Measurements from ENCODE around the gene UQCC5. TPM values are rescaled to one million over a fixed set of nuclear protein-coding genes. Genes with fewer than 3 reads are reported as not detected.

The UQCC5 gene
- total and polyA plus RNA-seq, 2 donors (not counting 3 experiments of a cell fraction or from before 2014, with no cell fraction given), result 9.9 to 22.6 TPM

GRCh38 chr3:52532517-52532837 is 3.9 kb upstream of the UQCC5 start:
- Histone ChIP-seq H3K4me3 (replicated peaks in 1 of 3; ENCODE audit: insufficient read depth in 1 of 3, low read depth in 1 of 3, low read length in 3 of 3) (peak overlapping the region; percentile 34 to 90 (median 71)), H3K9ac (replicated peaks; ENCODE audit: extremely low read depth, insufficient read depth, low read length) (peak overlapping the region; percentile 95), H4K20me1 (replicated peaks; ENCODE audit: control insufficient read depth, extremely low read depth, insufficient read depth, low read length) (no peaks in the 10 kb centered on the region), H3K36me3 (ENCODE audit: control insufficient read depth in 2 of 2, extremely low read depth in 1 of 2, insufficient read depth in 2 of 2, low read length in 2 of 2) (peaks cover 0 to 17% of the 10 kb centered on the region in 2 experiments), H2AFZ (ENCODE audit: low read depth, low read length) (no peak overlapping the region), H3K27me3 (ENCODE audit: control insufficient read depth in 2 of 2, insufficient read depth in 2 of 2, low read length in 2 of 2) (no peaks in the 10 kb centered on the region), H3K9me1 (replicated peaks; ENCODE audit: control insufficient read depth, extremely low read depth, insufficient read depth, low read length) (no peaks in the 10 kb centered on the region), H3K79me2 (ENCODE audit: control insufficient read depth, insufficient read depth, low read length) (peaks cover 48% of the 10 kb centered on the region), H3K4me2 (ENCODE audit: insufficient read depth, low read length) (peak overlapping the region; percentile 79), H3K27ac (ENCODE audit: insufficient read depth, low read depth, low read length) (peak overlapping the region; percentile 92), H3K4me1 (ENCODE audit: control insufficient read depth, extremely low read depth, insufficient read depth, low read length) (peaks cover 46% of the 10 kb centered on the region), H3K9me3 (replicated peaks; ENCODE audit: control insufficient read depth, insufficient read depth, low read length) (no peaks in the 10 kb centered on the region)
- DNase-seq (ENCODE audit: low read depth, low spot score), result peak; percentile 81
- dilution Hi-C loops (cut with MboI; ENCODE audit: extremely low pct_ligation_motif_present, low sequenced_read_pairs) (no loop called here), intact Hi-C loops (cut with micrococcal nuclease) (loop anchor here (1.0 kb wide), 2 partner anchors 37 to 60 kb away; partner anchors contain the start of gene STAB1)
- ChIA-PET CTCF (interaction anchor here (0.7 to 1.2 kb wide), 3 partner anchors 35 to 59 kb away, joined by 3 to 5 read pairs (median 3); partner anchors contain the start of gene STAB1), POLR2A (interaction anchor here (0.6 to 1.1 kb wide), 2 partner anchors 42 kb away, joined by 3 read pairs; no protein-coding TSS in a partner anchor)
- BruUV-seq (replicated peaks), result no TSS peak
- FAIRE-seq, result peak; percentile 96
- TF ChIP-seq FOS (IDR thresholded peaks at IDR 0.05; ENCODE audit: borderline replicate concordance, insufficient read depth, low read length) (peak; percentile 70), GATA2 (IDR thresholded peaks at IDR 0.05; ENCODE audit: insufficient read depth, insufficient read length, low read depth, low read length) (peak; percentile 44), MYC (IDR thresholded peaks at IDR 0.05; ENCODE audit: low read depth, low read length) (no peak), POLR2A (IDR thresholded peaks at IDR 0.05; ENCODE audit: low read depth, low read length) (peak; percentile 51), JUN (IDR thresholded peaks at IDR 0.05; ENCODE audit: borderline replicate concordance, insufficient read depth, insufficient read length, low read depth) (no peak), POLR2AphosphoS5 (IDR thresholded peaks at IDR 0.05; ENCODE audit: insufficient read depth, low read depth, low read length) (peak; percentile 86), EZH2 (IDR thresholded peaks at IDR 0.05; ENCODE audit: borderline replicate concordance, low read depth, low read length, severe bottlenecking) (no peak)
- TF ChIP-seq, protein P1, sequence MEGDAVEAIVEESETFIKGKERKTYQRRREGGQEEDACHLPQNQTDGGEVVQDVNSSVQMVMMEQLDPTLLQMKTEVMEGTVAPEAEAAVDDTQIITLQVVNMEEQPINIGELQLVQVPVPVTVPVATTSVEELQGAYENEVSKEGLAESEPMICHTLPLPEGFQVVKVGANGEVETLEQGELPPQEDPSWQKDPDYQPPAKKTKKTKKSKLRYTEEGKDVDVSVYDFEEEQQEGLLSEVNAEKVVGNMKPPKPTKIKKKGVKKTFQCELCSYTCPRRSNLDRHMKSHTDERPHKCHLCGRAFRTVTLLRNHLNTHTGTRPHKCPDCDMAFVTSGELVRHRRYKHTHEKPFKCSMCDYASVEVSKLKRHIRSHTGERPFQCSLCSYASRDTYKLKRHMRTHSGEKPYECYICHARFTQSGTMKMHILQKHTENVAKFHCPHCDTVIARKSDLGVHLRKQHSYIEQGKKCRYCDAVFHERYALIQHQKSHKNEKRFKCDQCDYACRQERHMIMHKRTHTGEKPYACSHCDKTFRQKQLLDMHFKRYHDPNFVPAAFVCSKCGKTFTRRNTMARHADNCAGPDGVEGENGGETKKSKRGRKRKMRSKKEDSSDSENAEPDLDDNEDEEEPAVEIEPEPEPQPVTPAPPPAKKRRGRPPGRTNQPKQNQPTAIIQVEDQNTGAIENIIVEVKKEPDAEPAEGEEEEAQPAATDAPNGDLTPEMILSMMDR (IDR thresholded peaks at IDR 0.05; ENCODE audit: extremely low read depth in 1 of 2, insufficient read depth in 1 of 2, low read depth in 1 of 2, low read length in 2 of 2), result no peak
